GM21576 (cell line): Measurements from ENCODE around the gene PSMD1.

Experiments used
- ATAC-seq: cut with Tn5 transposase; IDR thresholded peaks from one replicate; pipeline ENCODE4 v1.9.1; 2021; ENCODE audit warnings: mild to moderate bottlenecking, moderate library complexity; ENCODE audit not compliant: unreplicated experiment

PSMD1 gene

DNA sequence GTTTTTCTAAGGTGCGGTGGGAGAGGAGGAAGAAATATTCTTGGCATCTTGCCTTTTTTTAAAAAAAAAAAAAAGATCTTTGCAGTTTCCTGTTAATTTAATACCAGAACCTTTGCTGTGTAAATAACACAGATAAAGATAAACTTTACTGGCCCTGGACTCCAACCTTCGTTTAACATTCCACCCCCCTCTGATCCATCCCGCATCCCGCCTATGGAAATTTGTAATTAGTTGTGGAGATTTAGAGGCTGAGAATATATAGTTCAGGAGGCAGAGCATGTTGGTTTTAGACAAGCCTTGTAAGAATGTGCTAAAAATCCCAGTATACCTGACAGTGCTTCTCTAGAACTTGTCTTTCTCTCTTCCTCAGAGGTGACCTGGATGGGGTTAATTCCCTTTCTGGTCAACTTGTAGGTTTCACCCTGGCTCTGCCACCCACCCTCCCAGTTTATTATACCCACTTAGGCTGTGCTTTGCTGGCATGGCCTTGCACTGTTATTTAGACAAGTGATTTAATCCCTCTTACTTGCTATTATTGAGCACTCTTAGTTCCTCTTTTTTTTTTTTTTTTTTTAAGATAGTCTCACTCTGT, 22.3 kb upstream of the PSMD1 start:
- no peak for ATAC-seq

DNA sequence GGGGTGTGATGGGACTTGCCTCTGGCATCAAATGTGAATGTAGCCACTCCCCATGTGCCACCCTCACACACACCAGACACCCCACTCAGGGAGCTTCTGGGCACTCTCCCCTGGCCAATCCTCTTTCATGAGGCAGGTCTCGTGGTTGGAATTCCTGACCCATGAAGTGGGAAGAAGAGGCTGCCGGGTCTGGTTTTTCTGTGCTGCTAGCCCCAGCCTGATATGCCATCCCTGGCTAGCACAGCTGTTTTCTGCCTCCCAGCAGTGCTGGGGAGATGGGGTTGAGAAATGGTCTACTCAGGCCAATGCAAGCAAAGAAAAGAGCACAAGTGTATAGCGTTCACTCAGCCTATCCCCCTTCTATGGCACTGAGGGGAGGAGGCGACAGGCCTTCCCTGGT, 20.5 kb upstream of the PSMD1 start:
- ATAC-seq: no peak

DNA sequence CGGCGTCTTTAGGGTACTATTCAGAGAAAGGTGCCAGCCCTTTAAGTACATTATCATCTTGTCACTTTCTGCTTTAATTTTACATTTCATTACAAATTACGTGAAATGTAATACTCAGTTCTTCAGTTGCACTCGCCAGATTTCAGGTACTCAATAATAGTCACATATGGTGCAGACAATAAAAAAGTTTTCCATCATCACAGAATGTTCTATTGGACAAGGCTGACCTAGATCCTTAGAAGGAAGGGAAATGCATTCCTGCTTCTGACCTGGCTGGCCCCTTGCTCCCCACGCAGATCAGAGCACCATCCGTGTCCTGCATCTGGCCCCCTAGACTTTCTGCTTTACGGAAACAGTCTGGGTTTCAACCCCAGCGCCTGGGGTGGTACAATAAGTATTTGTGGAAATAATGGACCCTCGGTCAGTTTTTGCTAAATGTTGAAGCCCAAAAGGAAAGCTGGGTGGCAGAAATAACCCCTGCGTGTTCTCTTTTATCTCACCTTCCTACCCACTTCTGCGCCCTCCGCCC, 20.0 kb upstream of the PSMD1 start:
- no peak for ATAC-seq

DNA sequence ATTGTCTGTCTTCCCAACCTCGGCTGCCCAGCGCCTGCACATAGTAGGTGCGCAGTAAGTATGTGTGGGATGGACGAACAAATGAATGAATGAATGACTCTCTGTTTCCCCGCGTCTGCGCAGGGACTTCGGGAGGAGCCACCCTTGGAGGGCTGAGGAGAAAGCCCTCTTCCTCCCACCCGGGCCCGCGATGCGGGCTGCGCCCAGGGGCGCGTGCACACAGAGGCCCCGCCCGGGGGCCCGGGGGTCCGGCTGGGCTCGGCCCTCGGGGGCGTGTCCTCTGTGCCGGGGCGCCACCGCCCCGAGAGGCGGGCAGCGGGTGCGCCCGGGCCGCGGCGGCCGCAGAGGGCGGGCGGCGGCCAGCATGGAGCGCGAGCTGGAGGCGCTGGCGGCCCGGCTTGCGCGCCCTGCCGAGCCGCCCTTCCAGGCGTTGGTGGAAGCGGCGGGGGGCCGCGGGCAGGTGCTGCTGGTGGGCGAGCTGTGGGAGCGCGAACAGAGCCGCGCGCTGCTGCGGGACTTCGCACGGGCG, 19.4 kb upstream of the PSMD1 start, which contains the start of gene C2orf72:
TSS of gene C2orf72 (plus strand) at position 322 of the 529 bp plus-strand sequence. CDS start at position 365, 43 bp downstream.
- no peak for ATAC-seq

- ATAC-seq: no peak
Observed at GRCh38 chr2:231037731-231038482, 18.8 kb upstream of the PSMD1 start.

- ATAC-seq: no peak
Observed at GRCh38 chr2:231038483-231039293, 18.0 kb upstream of the PSMD1 start.

- no peak for ATAC-seq
Observed at GRCh38 chr2:231039294-231039664, 17.4 kb upstream of the PSMD1 start.

DNA sequence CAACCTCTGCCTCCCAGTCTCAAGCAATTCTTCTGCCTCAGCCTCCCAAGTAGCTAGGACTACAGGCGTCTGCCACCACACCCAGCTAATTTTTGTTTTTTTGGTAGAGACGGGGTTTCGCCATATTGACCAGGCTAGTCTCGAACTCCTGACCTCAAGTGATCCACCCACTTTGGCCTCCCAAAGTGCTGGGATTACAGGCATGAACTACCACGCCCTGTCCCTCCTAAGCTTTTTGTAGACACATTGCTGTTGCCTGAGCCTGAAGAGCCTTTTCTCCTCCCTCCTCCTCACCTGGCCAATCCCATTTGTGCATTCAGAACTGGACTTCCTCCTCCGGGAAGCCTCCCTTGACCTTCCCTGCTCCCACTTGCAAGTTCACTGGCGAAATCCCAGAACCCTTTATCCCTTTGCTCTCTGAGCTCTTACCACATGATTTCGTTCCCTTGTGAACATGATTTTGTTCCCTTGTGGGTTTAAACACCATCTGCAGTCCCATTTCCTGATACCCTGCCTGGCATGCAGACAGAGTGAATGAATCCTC, 16.8 kb upstream of the PSMD1 start:
- ATAC-seq: no peak

GRCh38 chr2:231041061-231041689, 15.5 kb upstream of the PSMD1 start:
- ATAC-seq: no peak

DNA sequence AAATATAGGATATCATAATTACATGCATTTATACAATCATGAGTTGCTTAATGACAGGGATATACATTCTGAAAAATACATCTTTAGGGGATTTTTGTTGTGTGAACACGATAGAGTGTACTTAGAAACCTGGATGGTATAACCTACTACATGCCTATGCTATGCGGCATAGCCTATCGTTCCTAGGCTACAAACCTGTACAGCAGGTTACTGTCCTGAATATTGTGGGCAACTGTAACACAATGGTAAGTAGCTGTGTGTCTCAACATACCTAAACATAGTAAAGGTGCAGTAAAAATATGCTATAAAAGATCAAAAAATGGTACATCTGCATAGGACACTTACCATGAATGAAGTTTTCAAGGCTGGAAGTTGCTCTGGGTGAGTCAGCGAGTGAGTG, 12.9 kb upstream of the PSMD1 start:
- ATAC-seq: no peak

DNA sequence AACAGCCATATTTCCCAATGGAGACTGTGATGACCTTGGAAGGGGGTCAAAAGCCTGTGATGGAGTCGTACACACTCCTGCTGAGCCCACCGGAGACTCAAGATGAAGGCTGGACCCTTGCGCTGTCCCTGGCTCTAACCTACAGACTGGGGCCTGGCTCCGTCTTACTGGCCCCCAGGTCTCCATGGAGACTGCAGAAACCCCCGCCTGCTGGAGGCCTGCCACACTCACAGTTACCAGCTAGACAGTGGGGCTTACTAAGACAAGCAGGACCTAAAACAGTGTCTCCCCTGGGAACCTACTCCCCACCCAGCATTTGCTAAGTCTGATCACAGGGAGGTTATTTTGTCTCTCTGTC, 9.8 kb upstream of the PSMD1 start:
- ATAC-seq: no peak

DNA sequence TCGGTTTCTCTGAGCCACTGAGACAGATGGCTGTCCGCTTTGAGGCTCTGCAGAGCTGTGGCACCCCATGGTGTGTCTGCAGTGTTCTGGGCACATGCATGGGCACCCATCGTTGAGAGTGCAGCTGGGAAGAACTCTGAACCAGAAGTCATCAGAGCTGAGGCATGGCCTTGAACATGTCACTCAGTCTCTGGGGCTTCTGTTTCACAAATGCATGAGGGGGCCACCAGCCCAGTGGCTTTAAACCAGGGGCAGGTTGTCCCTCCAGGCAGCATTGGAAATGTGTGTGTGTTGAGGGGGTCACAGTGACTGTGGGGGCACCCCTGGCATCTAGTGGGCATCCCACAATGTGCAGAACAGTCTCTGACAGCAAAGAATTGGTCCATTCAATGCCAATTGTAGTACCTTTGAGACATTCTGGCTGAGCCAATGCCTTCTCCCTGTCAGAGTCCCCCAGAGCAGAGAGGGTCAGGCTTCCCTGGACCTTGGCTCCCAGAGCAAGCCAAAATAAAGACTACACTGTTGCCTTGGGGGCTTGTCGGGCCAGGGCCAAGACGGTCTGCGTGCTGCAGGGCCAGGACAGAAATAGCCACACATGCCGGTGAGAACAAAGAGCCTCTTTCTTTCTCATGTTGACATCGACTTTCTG, 9.3 kb upstream of the PSMD1 start:
- no peak for ATAC-seq

- no peak for ATAC-seq
Observed at GRCh38 chr2:231047923-231048915, 8.4 kb upstream of the PSMD1 start.

DNA sequence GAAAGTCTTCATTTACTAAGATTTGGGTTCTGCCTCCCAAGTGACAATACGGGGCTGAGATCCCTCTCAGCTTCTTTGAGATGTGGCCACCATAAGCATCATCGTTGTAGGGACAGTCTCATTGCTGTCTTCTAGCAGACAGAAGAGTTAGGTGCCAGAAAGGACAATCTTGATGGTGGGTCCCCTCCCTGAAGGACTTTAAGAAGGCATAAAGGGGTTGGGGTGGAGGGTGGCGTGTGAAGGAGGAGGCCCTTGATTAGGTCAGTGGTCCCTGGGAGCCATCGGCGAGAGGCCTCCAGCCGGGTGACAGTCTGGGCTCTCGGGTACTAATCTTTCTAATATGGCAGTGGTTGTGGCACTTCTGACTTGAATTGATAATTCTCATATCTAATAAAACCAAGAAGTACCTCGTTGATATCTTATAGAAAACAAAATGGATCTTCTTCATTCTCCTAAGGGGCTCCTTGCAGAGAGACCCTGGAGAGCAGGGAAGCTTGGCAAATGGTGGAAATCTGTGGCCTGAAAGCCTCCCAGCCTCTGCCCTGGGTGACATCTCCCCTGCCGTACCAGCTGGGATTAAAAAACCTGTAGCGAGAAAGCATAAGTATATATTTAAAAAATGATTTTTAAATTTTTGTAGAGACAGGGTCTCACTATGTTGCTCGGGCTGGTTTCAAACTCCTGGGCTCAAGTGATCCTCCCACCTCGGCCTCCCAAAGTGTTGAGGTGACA, 7.2 kb upstream of the PSMD1 start:
- ATAC-seq: no peak

DNA sequence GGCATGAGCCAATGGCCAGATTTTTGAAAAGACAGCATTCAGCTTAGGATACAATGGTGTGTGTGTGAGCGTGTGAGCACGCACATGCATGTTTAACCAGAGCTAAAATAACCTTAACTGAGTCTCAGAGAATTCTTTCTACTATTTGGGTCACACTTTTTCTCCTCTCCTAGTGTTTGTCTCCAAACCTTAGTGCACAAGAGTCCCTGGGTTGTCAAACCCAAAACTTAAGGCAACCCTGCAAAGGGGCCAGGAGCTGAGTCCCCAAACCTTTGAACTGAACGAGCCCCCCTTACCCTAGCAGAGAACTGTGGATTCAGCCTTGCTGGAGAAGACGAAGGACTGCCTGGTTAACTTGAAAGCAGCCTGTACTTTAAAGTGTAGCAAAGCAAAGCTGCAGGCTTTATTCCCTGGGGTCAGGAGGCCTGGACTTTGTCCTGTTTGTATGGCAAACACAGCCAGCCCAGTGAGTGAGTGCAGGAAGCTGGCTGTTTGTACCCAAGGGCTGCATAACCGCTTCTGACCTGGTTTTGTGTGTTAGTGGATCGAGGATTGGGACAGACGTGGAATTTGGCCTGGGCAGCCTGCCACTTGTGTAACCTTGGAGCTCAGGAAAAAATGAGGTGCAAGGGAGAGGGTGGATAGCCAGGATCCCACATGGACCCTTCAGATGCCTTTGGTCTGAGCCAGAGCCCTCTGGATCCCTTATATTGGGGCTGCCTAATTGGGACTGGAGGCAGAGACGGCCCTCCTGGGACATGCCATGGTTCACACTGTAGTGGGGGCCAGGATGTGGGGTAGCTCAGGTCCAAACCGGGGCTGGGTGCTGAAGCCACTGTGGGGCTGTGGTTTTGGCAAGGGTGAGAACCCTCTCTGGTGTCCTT, 6.4 kb upstream of the PSMD1 start:
- ATAC-seq: no peak

- no peak for ATAC-seq
Observed at GRCh38 chr2:231051116-231051515, 5.6 kb upstream of the PSMD1 start.
